Central memory CD8-positive, alpha-beta T cell (primary cell): ENCODE results near the gene LRGUK.

Experiments used
- ATAC-seq: fragments of 150-1000 bp; cut with Tn5 transposase; replicated peaks from 2 replicates; pipeline ENCODE4 v1.10.0; 2022; ENCODE audit warnings: mild to moderate bottlenecking, moderate FRiP score, moderate number of reproducible peaks; ENCODE audit not compliant: poor library complexity, severe bottlenecking; ENCODE audit errors: extremely low read depth
- DNase-seq, 2 donors: peaks; one replicate each; pipeline ENCODE4 v3.0.0; 2021; ENCODE audit warnings: low spot score in 2 of 2
- H3K27ac Mint-ChIP-seq: one replicate; pipeline ENCODE4 v1.8.0; 2022; ENCODE audit warnings: low read depth, mild to moderate bottlenecking, moderate library complexity, mixed read lengths
- H3K27me3 Mint-ChIP-seq: one replicate; pipeline ENCODE4 v1.8.0; 2022; ENCODE audit warnings: mixed read lengths
- H3K36me3 Mint-ChIP-seq: one replicate; pipeline ENCODE4 v1.8.0; 2022; ENCODE audit warnings: mild to moderate bottlenecking, moderate library complexity, mixed read lengths; ENCODE audit not compliant: insufficient read depth
- H3K4me1 Mint-ChIP-seq: one replicate; pipeline ENCODE4 v1.8.0; 2022; ENCODE audit warnings: mixed read lengths
- H3K4me3 Mint-ChIP-seq: one replicate; pipeline ENCODE4 v1.8.0; 2022; ENCODE audit warnings: mild to moderate bottlenecking, moderate library complexity, mixed read lengths
- H3K9me3 Mint-ChIP-seq: one replicate; pipeline ENCODE4 v1.8.0; 2022; ENCODE audit warnings: mixed read lengths

The LRGUK gene

DNA sequence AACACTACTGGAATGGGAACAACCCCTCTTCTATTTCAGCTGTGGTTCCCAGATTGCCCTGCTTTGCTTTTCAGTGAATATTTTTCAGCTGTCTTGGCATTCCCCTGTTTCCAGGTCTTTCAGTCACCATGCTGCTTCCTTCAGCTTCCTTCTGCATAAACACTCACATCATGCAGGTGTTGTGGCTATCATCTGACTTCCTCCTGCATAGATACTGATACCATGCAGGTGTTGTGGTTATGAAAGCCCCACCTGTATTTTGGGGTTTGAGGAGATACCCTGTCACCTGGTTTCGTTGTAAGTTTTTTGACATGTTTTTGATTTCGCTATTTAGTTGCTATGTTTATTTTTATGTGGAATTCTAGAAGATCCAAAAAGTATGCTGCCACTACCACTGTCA lies 118.1 kb downstream of the LRGUK start:
- no peaks in the 10 kb centered on the region for H3K4me1 Mint-ChIP-seq
- peaks cover 4% of the 10 kb centered on the region for H3K9me3 Mint-ChIP-seq
- no peak for ATAC-seq

DNA sequence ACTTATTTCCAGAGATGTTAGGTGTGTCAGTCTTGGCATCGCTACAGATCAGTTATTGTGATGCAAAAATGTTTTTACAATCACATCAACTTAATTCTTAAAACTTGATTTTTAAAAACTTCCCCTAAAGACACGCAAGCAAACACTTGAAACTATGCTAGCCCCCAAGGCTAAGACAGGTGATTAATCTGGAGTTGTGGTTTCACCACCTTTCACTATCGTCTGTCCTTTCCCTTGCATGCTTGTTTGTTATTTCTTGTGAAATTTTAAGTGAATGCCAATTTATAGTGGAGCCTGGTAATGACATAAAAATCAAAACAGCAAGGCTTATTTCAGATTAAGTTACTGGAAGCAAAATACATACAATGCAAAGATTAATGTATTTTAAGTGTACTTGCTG lies 119.2 kb downstream of the LRGUK start:
- H3K4me3 Mint-ChIP-seq, result no peak overlapping the region

More for the DNA sequence above, 118.1 kb downstream of the LRGUK start:
- H3K27ac Mint-ChIP-seq, result no peak overlapping the region
- no peaks in the 10 kb centered on the region for H3K36me3 Mint-ChIP-seq
- DNase-seq, result no peak
- H3K4me3 Mint-ChIP-seq, result no peak overlapping the region
- H3K27me3 Mint-ChIP-seq, result peaks cover 42% of the 10 kb centered on the region

DNA sequence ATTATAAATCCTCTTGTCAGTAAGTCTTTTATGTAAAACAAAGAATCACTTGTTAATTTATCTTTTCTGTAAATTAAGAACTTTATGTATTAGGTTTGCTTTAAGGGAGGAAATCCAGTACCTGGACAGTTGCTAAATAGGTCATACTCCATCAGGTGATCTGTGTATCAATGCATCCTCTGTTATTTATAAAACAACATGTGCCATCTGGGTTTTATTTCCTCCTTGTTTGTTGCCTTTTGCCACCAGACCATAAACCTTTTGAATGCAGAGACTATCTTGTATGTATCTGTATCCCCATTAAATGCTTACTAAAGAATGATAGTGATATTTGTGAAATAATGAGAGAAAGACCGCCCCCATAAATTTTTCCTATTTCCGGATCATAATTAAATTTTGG lies 119.6 kb downstream of the LRGUK start:
- no peaks in the 10 kb centered on the region for H3K36me3 Mint-ChIP-seq
- DNase-seq, result no peak
- H3K9me3 Mint-ChIP-seq, result no peaks in the 10 kb centered on the region
- no peak overlapping the region for H3K27ac Mint-ChIP-seq
- H3K27me3 Mint-ChIP-seq, result peaks cover 36% of the 10 kb centered on the region
- no peaks in the 10 kb centered on the region for H3K4me1 Mint-ChIP-seq
- ATAC-seq, result no peak
- no peak overlapping the region for H3K4me3 Mint-ChIP-seq

More for the DNA sequence above, 119.2 kb downstream of the LRGUK start:
- Mint-ChIP-seq H3K27me3 (peaks cover 41% of the 10 kb centered on the region), H3K36me3 (no peaks in the 10 kb centered on the region), H3K4me1 (no peaks in the 10 kb centered on the region), H3K27ac (no peak overlapping the region), H3K9me3 (no peaks in the 10 kb centered on the region)
- ATAC-seq (no peak), DNase-seq (no peak)

DNA sequence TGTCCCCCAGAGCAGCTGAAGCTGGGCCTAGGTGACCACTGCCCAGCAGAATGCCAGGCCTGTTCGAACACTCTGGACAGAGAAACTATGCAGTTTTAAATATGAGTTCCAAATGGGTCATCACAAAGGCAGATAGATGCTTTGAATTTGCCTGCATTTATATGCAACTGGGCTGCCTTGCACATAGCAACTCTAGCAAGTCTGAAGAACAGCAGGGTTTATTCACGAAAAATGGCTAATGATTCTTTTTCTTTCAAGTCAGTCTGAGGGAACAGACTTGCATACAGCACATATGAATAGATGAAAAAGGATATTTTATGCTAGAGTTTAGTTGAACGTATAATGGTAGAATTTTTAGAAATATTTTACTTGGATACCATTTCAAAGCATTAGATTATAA lies 121.1 kb downstream of the LRGUK start:
- peaks cover 38% of the 10 kb centered on the region for H3K27me3 Mint-ChIP-seq
- H3K4me3 Mint-ChIP-seq, result no peak overlapping the region
- no peaks in the 10 kb centered on the region for H3K36me3 Mint-ChIP-seq
- no peaks in the 10 kb centered on the region for H3K9me3 Mint-ChIP-seq
- ATAC-seq (no peak), DNase-seq (no peak)
- H3K4me1 Mint-ChIP-seq, result no peaks in the 10 kb centered on the region
- H3K27ac Mint-ChIP-seq, result no peak overlapping the region

DNA sequence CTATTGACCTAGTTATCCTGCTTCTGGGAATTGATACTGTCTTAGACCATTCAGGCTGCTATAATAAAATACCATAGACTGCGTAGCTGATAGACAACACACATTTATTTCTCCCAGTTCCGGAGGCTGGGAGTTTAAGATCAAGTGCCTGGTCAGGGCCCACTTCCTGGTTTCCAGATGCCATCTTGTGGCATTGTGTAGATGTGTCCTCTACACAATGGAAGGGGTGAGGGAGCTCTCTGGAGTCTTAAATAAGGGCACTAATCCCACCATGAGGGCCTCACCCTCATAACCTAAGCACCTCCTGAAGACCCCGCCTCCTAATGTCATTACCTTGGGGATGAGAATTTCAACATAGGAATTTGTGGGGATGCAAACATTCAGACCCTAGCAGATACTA lies 127.2 kb downstream of the LRGUK start:
- Mint-ChIP-seq H3K4me1 (no peaks in the 10 kb centered on the region), H3K36me3 (no peaks in the 10 kb centered on the region), H3K4me3 (no peak overlapping the region), H3K27ac (no peak overlapping the region), H3K27me3 (peaks cover 53% of the 10 kb centered on the region), H3K9me3 (no peaks in the 10 kb centered on the region)
- no peak for DNase-seq
- no peak for ATAC-seq

DNA sequence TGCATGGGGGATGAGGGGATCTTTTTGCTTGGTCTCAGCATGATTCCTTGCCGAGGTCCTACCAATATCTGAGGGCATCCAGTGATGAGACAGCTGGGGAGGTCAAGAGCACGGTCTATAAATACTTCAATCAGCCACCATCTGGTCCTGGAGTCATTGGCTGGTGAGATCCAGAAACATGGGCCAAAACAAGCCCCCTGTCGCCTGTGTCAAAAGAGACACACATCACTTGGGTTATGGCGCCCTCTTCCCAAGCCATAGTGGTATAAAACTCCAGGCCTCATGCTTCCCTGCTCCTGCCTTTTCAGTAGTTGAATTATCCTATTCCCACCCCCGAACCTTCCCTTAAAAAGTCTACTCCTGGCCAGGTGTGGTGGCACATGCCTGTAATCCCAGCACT lies 128.7 kb downstream of the LRGUK start:
- Mint-ChIP-seq H3K36me3 (no peaks in the 10 kb centered on the region), H3K27me3 (peaks cover 43% of the 10 kb centered on the region), H3K9me3 (no peaks in the 10 kb centered on the region), H3K4me1 (no peaks in the 10 kb centered on the region), H3K4me3 (no peak overlapping the region), H3K27ac (no peak overlapping the region)
- no peak for DNase-seq
- ATAC-seq, result no peak

DNA sequence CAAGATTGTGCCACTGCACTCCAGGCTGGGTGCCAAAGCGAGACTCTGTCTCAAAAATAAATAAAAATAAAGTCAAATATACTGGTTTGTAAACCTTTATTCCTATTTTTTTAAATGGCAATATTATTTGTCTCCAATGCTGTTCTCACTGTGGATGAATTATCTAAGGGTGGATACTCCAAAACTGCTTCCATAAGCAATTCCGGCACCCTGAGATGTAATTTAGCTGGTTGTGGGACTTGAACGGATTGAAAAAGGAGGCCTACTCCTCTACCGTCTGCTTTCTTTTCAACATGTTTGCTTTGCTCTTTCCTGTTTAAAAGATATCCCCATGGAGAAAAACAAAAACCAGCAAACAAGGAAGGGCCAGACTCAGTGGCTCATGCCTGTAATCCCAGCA lies 135.2 kb downstream of the LRGUK start:
- peaks cover 6% of the 10 kb centered on the region for H3K9me3 Mint-ChIP-seq
- H3K36me3 Mint-ChIP-seq, result no peaks in the 10 kb centered on the region
- no peak overlapping the region for H3K27ac Mint-ChIP-seq
- no peak overlapping the region for H3K4me3 Mint-ChIP-seq
- ATAC-seq (no peak), DNase-seq (no peak)
- peaks cover 50% of the 10 kb centered on the region for H3K27me3 Mint-ChIP-seq
- no peaks in the 10 kb centered on the region for H3K4me1 Mint-ChIP-seq

DNA sequence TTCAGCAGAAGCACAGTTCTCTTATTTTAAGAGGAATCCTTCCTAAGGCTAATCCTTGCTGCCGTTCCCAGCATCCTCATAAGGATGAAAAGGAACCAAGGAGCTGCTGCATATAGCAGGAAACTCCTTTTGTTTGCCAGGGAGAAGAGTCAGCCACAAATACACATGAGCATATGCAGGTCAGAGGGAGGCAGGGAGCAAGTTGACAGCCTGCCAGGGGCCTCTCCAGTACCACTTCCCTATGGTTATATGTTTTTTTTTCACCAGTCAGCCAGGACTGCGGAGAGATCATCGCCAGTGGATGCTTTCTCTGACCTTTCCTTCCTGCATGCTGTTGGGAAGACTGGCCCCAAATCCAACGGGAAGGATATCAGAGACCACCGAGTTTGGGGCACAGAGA lies 149.8 kb downstream of the LRGUK start:
- H3K4me1 Mint-ChIP-seq, result no peaks in the 10 kb centered on the region
- no peak overlapping the region for H3K4me3 Mint-ChIP-seq
- ATAC-seq (no peak), DNase-seq (no peak)
- peaks cover 90% of the 10 kb centered on the region for H3K27me3 Mint-ChIP-seq
- no peak overlapping the region for H3K27ac Mint-ChIP-seq
- H3K36me3 Mint-ChIP-seq, result no peaks in the 10 kb centered on the region
- no peaks in the 10 kb centered on the region for H3K9me3 Mint-ChIP-seq

DNA sequence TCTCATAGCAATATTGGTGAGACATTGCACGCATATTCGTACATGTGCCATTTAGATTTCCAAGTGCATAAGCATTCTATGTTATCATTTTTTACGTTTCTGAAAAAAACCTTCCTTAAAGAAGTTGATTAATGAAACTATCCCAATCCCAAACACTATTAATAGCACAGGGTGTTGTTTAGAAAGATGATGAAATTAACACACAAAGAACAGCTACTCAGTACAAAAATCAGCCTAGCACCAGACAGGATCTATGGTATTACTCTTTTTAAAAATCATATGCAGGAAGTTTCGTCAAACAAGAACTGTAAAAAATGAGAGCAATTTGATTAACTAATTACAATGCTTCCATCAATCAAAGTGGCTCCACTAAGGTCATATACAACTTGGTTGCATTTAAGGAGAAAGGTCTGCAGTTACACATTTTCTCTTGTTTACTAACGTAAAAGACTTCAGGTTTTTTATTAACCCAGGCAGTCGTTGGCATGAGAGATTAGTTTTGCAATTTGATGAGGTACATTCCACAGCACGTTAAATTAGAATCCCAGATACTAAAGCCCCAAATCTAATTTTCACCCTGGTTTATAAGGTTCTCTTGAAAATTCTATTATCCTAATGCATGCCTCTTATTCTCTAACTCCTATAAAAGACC lies 151.5 kb downstream of the LRGUK start:
- H3K36me3 Mint-ChIP-seq, result no peaks in the 10 kb centered on the region
- H3K9me3 Mint-ChIP-seq, result no peaks in the 10 kb centered on the region
- DNase-seq, result no peak
- no peaks in the 10 kb centered on the region for H3K4me1 Mint-ChIP-seq
- no peak overlapping the region for H3K27ac Mint-ChIP-seq
- no peak overlapping the region for H3K4me3 Mint-ChIP-seq
- no peak for ATAC-seq
- H3K27me3 Mint-ChIP-seq, result peaks cover 91% of the 10 kb centered on the region

DNA sequence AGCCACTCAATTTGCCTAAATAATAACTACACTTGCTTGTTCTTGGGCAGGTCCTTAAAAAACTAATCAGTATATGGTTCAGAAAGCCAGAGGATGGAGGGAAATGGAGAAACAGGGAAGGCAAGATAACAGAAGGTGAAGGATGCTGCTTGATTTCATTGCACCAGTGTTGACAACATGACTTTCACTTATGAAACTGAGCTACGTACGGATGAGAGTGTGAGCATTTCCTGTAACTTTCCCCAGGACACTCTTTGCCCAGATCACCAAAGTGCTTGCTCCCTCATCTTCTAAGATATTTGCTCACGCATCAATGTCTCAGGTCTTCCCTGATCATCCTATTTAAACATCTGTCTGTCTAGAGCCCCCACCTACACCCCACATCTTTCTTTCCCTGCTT lies 152.2 kb downstream of the LRGUK start:
- DNase-seq, result no peak
- no peaks in the 10 kb centered on the region for H3K9me3 Mint-ChIP-seq
- H3K27me3 Mint-ChIP-seq, result peaks cover 98% of the 10 kb centered on the region
- H3K4me1 Mint-ChIP-seq, result no peaks in the 10 kb centered on the region
- no peak overlapping the region for H3K27ac Mint-ChIP-seq
- no peak overlapping the region for H3K4me3 Mint-ChIP-seq
- no peaks in the 10 kb centered on the region for H3K36me3 Mint-ChIP-seq
- no peak for ATAC-seq

DNA sequence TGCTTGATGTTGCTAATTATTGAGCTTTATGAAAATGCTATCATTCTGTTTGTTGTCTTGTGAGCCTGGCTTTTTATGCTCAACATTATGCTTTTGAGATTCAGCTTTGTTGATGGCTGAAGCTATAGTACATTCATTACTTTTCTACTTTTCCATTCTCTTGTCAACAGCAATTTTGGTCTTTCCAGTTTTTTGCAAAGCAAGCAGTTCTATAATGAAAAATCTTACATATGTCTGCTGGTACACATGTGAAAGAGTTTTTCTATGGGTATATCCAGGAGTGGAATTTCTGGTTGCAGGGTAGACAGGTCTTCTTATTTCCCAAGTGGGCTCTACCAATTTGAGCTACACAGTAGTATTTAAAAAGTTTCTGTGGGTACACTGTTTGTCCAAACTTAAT lies 152.8 kb downstream of the LRGUK start:
- Mint-ChIP-seq H3K4me1 (no peaks in the 10 kb centered on the region), H3K27me3 (peaks cover 100% of the 10 kb centered on the region)
- no peak for ATAC-seq

DNA sequence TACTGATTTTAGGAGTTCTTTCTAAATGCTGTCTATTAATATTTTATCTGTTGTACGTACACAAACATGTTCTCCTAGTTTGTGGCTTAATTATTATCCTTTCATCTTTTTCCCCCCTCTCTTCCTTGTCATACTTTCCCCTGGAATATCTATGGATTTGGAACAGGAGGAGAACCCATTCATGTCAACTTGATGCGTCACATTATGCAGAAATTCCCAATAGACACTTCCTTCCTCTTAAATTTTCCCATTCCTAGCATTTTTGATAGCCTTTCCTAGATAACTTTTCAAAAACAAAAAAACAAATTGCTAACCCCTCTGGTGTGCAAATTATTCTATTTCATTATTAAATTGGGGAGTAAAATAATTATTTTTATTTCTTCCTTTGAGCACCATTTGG lies 153.4 kb downstream of the LRGUK start:
- ATAC-seq (no peak), DNase-seq (no peak)
- Mint-ChIP-seq H3K4me3 (no peak overlapping the region), H3K4me1 (no peaks in the 10 kb centered on the region), H3K36me3 (no peaks in the 10 kb centered on the region), H3K27me3 (peaks cover 97% of the 10 kb centered on the region), H3K27ac (no peak overlapping the region), H3K9me3 (no peaks in the 10 kb centered on the region)

More for the DNA sequence above, 152.8 kb downstream of the LRGUK start:
- no peaks in the 10 kb centered on the region for H3K9me3 Mint-ChIP-seq
- DNase-seq, result no peak
- no peak overlapping the region for H3K4me3 Mint-ChIP-seq
- H3K36me3 Mint-ChIP-seq, result no peaks in the 10 kb centered on the region
- H3K27ac Mint-ChIP-seq, result no peak overlapping the region

DNA sequence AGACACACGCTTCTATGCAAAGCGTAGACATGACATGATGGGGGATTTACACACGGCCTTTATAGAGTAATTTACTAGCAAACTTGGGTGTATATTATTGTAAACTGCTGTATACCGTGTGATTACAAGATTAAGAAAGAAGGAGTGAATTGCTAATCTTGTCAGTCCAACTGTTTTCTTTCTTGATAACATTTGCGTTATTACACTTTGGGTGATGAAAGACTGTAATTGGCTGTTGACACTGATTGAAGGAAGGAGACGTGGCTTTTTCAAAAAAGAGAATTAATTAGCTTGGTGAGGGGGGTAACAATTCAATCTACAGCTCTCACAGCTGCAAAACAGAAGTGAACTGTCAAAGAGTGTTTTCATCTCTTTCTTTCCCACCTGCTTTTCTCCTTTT lies 156.9 kb downstream of the LRGUK start:
- Mint-ChIP-seq H3K4me1 (no peaks in the 10 kb centered on the region), H3K9me3 (no peaks in the 10 kb centered on the region), H3K27ac (no peak overlapping the region), H3K4me3 (no peak overlapping the region), H3K36me3 (no peaks in the 10 kb centered on the region), H3K27me3 (peaks cover 62% of the 10 kb centered on the region)
- no peak for ATAC-seq
- DNase-seq, result no peak

DNA sequence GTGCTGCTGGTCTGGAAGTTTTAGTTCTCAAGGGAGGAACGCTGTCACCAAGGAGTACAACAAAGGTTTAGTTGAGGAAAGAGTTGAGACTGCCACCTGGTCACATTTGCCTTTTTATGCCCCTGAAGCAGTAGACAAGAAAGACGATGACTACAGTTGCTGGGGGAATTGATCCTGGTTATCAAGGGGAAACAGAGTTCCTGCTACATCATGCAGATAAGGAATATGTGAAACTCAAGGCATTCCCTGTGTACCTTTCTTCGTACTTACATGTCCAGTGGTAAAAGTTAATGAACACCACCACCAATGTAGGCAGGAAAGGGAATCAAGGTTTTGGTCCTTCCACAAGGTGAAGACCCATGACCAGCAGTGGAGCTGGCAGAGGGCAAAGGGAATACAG lies 157.8 kb downstream of the LRGUK start:
- Mint-ChIP-seq H3K9me3 (no peaks in the 10 kb centered on the region), H3K27ac (no peak overlapping the region), H3K27me3 (peaks cover 53% of the 10 kb centered on the region), H3K4me1 (no peaks in the 10 kb centered on the region), H3K36me3 (no peaks in the 10 kb centered on the region), H3K4me3 (no peak overlapping the region)
- DNase-seq (no peak), ATAC-seq (no peak)
